Measurements from ENCODE around the gene BCL2.
"Not testable (repeated sequence)": the region's sequence is repeated elsewhere in the genome, so short reads cannot be mapped to it uniquely, and the experiment has no call there.

Gene BCL2

DNA sequence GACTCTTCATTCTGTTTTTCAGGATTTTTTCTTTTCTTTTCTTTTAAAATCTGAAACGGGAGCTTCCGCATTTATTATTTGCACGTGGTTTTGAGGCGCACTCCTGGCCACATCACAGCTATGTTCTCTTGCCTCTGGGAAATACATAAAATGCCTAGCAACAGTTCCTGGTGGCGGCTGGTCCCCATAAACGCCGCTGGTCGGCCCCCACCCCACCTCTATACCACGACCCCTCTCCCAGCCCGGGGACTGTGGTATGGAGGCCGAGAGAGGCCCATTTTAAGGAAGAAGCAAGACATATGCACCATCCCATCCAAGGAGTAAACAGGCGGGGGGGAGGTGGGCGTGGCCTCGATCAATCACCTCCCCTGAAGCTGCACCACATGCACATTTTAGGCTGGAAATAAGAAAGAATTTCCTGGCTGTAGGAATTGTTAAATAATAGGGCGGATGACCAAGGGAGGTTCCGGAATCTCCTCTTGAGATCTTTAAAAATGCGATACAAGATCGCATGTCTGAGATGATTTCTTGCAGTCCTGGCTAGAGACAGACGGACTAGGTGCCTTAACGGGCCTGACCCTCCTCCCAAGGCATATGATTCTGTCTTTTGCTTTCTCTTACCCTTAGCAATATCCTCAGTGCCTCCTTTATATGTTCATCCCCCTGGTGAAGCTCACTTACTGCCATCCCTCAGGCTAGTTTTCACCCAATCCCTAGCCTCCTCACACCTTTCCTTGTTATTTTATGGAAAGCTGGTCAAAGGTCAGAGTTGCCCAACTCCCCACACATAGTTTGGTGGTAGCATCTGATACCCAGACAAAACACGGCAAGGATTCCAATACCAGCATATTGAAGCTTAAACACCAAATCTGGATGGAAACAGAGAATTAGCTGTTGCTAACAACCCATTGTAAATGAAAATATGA lies 82.4 kb downstream of the BCL2 start:
- TF ChIP-seq, protein P1, sequence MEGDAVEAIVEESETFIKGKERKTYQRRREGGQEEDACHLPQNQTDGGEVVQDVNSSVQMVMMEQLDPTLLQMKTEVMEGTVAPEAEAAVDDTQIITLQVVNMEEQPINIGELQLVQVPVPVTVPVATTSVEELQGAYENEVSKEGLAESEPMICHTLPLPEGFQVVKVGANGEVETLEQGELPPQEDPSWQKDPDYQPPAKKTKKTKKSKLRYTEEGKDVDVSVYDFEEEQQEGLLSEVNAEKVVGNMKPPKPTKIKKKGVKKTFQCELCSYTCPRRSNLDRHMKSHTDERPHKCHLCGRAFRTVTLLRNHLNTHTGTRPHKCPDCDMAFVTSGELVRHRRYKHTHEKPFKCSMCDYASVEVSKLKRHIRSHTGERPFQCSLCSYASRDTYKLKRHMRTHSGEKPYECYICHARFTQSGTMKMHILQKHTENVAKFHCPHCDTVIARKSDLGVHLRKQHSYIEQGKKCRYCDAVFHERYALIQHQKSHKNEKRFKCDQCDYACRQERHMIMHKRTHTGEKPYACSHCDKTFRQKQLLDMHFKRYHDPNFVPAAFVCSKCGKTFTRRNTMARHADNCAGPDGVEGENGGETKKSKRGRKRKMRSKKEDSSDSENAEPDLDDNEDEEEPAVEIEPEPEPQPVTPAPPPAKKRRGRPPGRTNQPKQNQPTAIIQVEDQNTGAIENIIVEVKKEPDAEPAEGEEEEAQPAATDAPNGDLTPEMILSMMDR (IDR thresholded peaks at IDR 0.05; ENCODE audit: low read depth, low read length), result no peak
- DNase-seq (ENCODE audit: extremely low read depth, low read depth), result no peak

DNA sequence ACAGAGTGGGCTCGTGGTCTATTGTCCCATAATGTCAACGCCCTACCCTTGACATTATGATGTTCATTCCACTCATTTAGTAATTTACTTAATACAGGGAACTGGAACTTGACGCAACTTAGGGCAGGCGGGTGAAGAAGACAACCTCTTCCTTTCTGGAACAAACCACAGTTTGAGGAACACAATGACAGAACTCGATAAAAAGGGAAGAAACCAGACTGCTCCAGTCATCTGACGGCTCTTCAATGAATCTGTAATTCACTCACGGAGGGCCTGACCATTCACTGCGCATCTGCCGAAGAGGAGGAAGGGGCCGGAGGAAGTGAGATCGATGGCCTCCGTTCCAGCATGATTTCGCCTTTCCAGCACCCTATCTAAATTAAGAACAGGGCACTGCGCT lies 83.2 kb downstream of the BCL2 start:
- TF ChIP-seq, protein P1 (IDR thresholded peaks at IDR 0.05; ENCODE audit: low read depth, low read length), result no peak
- DNase-seq (ENCODE audit: extremely low read depth, low read depth), result no peak

DNA sequence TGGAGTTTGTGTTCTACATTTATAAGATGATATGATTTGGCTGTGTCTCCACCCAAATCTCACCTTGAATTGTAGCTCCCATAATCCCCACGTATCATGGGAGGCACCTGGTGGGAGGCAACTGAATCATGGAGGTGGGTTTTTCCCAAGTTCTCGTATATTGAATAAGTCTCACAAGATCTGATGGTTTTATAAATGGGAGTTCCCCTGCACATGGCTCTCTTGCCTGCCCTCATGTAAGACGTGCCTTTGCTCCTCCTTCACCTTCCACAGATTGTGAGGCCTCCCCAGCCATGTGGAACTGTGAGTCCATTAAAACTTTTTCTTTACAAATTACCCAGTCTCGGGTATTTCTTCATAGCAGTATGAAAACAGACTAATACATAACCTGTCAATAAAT lies 83.6 kb downstream of the BCL2 start:
- DNase-seq (ENCODE audit: extremely low read depth, low read depth), result not testable (repeated sequence)

DNA sequence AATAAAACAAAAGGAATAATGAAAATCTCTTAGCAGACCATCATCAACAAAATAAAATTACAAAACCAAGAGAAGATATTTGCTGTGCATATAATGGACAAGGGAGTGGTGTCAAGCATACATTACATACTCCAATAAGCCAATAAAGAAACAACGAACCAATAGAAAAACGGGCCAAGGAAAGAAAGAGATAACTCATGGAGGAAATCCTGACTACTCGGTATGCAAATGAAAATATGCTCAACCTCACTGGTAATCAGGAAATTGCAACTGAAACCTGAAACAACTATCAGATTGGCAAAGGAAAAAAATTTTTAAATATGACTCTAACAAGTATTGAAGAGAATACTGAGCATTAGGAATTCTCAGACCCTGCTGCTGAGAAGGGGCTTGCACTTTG lies 84.7 kb downstream of the BCL2 start:
- no peak for DNase-seq (ENCODE audit: extremely low read depth, low read depth)
- TF ChIP-seq, protein P1 (IDR thresholded peaks at IDR 0.05; ENCODE audit: low read depth, low read length), result no peak

DNA sequence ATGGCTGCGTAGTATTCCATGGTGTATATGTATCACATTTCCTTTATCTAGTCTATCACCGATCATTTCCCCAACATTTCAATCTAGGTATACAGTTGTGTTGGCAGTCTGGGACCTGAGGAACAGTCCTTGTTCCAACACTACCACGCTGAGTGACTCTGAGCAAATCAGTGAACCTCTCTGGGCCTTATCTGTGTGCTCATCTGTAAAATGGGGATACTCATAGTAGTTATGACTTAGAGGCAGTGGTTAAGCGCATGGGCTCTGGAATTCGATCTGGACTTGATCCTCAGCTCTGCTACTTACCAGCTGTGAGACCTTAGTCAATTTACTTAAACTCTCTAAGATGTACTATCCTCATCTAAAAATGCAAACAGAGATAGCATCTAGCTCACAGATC lies 85.1 kb downstream of the BCL2 start:
- DNase-seq (ENCODE audit: extremely low read depth, low read depth), result no peak
- TF ChIP-seq, protein P1 (IDR thresholded peaks at IDR 0.05; ENCODE audit: low read depth, low read length), result no peak

DNA sequence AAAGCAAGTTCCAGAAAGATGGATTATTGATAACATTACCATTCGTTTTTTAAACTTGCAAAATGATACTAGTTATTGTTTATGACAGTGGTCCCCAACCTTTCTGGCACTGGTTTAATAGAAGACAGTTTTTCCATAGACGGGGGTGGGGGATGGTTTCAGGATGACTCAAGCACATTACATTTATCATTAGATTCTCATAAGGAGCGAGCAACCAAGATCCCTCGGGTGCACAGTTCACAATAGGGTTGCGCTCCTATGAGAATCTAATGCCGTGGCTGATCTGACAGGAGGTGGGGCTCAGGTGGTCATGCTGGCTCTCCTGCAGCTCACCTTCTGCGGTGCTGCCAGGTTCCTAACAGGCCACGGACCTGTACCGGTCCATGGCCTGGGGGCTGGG lies 86.2 kb downstream of the BCL2 start:
- no peak for DNase-seq (ENCODE audit: extremely low read depth, low read depth)
- TF ChIP-seq, protein P1 (IDR thresholded peaks at IDR 0.05; ENCODE audit: low read depth, low read length), result no peak

DNA sequence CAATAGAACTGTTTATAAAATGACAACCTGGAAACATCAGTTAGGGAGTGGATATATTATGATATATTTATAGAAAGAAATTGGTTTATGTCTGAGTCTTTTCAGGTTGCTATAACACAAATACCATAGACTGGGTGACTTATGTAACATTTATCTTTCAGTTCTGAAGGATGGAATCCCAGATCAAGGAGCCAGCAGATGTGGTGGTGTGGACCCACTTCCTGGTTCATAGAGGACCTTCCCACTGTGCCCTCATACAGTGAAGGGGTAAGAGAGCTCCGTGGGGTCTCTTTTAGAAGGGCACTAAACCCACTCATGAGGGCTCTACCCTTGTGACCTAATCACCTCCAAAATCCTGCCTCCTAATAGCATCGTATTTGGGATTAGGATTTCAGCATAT lies 86.7 kb downstream of the BCL2 start:
- TF ChIP-seq, protein P1 (IDR thresholded peaks at IDR 0.05; ENCODE audit: low read depth, low read length), result no peak
- DNase-seq (ENCODE audit: extremely low read depth, low read depth), result no peak

DNA sequence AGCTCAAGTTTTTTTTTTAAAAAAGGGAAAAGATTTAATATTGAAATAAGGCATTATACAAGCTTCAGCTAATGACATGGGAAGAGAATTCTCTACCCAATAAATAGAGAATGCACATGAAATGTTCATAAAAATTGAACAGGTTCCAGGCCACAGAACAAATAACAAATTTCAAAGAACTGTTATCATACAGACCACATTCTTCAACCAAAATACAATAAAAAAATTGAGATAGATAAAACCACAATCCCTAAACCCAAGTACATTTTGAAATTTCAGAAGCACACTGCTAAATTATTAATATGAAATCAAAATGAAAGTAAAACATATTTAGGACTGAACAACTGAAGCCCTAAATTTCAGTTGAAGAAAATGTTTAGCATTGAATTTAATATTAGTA lies 89.6 kb downstream of the BCL2 start:
- TF ChIP-seq, protein P1 (IDR thresholded peaks at IDR 0.05; ENCODE audit: low read depth, low read length), result no peak
- no peak for DNase-seq (ENCODE audit: extremely low read depth, low read depth)
